K562 (cell line): ENCODE results near the gene CD38.

ENCODE experiments used
- CTCF ChIP-seq, 3 experiments: IDR thresholded peaks in 2 of 3; conservative IDR thresholded peaks in 1 of 3; 2 replicates each; pipeline ENCODE4 v1.5.1; 2011 to 2012; ENCODE audit warnings: low read length in 3 of 3, mild to moderate bottlenecking in 3 of 3, control low read depth in 2 of 3, improper control_type of control experiment in 1 of 3, inconsistent platforms in 1 of 3, low read depth in 1 of 3, mixed read lengths in 1 of 3, moderate library complexity in 1 of 3; ENCODE audit not compliant: insufficient read depth in 2 of 3
- ZBTB40 ChIP-seq, 2 experiments: fragments of 450-650 bp in 1 of 2; sonication (generic) in 1 of 2; formaldehyde crosslinking in 1 of 2; IDR thresholded peaks; 2 replicates each; pipeline versions ENCODE4 v1.7.1 to v1.9.0; 2016 to 2022; ENCODE audit warnings: inconsistent platforms in 1 of 2, mild to moderate bottlenecking in 1 of 2, missing genetic modification reagents in 1 of 2

GRCh38 chr4:15811703-15812337 is 33.7 kb downstream of the CD38 start:
- TF ChIP-seq ZBTB40 (IDR thresholded peaks at IDR 0.05) (no peak), ZBTB40 (CRISPR knock-in tag; IDR thresholded peaks at IDR 0.05) (no peak), CTCF (IDR thresholded peaks at IDR 0.05 in 2 of 3, conservative IDR thresholded peaks at IDR 0.05 in 1 of 3; ENCODE audit: insufficient read depth in 2 of 3, low read depth in 1 of 3, low read length in 3 of 3) (no peak)
